Hepatocyte (in vitro differentiated cells): ENCODE data around the gene AOX1. TPM values are rescaled to one million over a fixed set of nuclear protein-coding genes. Genes with fewer than 3 reads are reported as not detected.

Source experiments
- DNase-seq: peaks from one replicate; pipeline ENCODE4 v3.0.0-alpha.2; 2016; ENCODE audit warnings: low spot score
- H2AFZ ChIP-seq: fragments of 200-600 bp; sonication (generic); 2 replicates; pipeline ENCODE4 v1.6.0; 2016; ENCODE audit warnings: antibody characterized with exemption, mild to moderate bottlenecking
- H3K27ac ChIP-seq: fragments of 200-600 bp; sonication (generic); 2 replicates; pipeline ENCODE4 v1.5.1; 2016; ENCODE audit warnings: mild to moderate bottlenecking
- H3K27me3 ChIP-seq: fragments of 200-600 bp; sonication (generic); 2 replicates; pipeline ENCODE4 v1.6.1; 2016
- H3K36me3 ChIP-seq: fragments of 200-600 bp; sonication (generic); replicated peaks from 2 replicates; pipeline ENCODE4 v1.5.1; 2016; ENCODE audit warnings: low read depth; ENCODE audit not compliant: insufficient read depth
- H3K4me1 ChIP-seq: fragments of 200-600 bp; sonication (generic); 2 replicates; pipeline ENCODE4 v1.5.1; 2016; ENCODE audit warnings: mild to moderate bottlenecking, moderate library complexity; ENCODE audit not compliant: insufficient read depth
- H3K4me2 ChIP-seq: fragments of 200-600 bp; sonication (generic); 2 replicates; pipeline ENCODE4 v1.6.0; 2016
- H3K4me3 ChIP-seq: fragments of 200-600 bp; sonication (generic); 2 replicates; pipeline ENCODE4 v1.5.1; 2016; ENCODE audit warnings: mild to moderate bottlenecking
- H3K79me2 ChIP-seq: fragments of 200-600 bp; sonication (generic); 2 replicates; pipeline ENCODE4 v1.6.0; 2017; ENCODE audit warnings: mild to moderate bottlenecking
- H3K9me2 ChIP-seq: fragments of 200-600 bp; sonication (generic); replicated peaks from 2 replicates; pipeline ENCODE4 v1.6.0; 2017; ENCODE audit warnings: mild to moderate bottlenecking; ENCODE audit not compliant: insufficient read depth
- H3K9me3 ChIP-seq: fragments of 200-600 bp; sonication (generic); 2 replicates; pipeline ENCODE4 v1.5.1; 2016; ENCODE audit warnings: low read depth, mild to moderate bottlenecking
- H4K20me1 ChIP-seq: fragments of 200-600 bp; sonication (generic); 2 replicates; pipeline ENCODE4 v1.6.0; 2016; ENCODE audit warnings: mild to moderate bottlenecking; ENCODE audit not compliant: insufficient read depth, poor library complexity, severe bottlenecking
- CTCF ChIP-seq: fragments of 200-600 bp; sonication (generic); IDR thresholded peaks from 2 replicates; pipeline ENCODE4 v1.5.1; 2016; ENCODE audit warnings: antibody characterized with exemption, mild to moderate bottlenecking; ENCODE audit not compliant: poor library complexity
- EZH2 ChIP-seq: fragments of 200-600 bp; sonication (generic); IDR thresholded peaks from 2 replicates; pipeline ENCODE4 v1.6.1; 2016; ENCODE audit warnings: antibody characterized with exemption, mild to moderate bottlenecking, borderline replicate concordance
- EZH2phosphoT487 ChIP-seq: fragments of 200-600 bp; sonication (generic); IDR thresholded peaks from one replicate; pipeline ENCODE4 v1.6.1; 2018; ENCODE audit warnings: antibody characterized with exemption, mild to moderate bottlenecking, low read depth, moderate library complexity; ENCODE audit not compliant: unreplicated experiment, severe bottlenecking
- WGBS: methylation state at CpG from one replicate; pipeline ENCODE4 v1.1.6; 2016; ENCODE audit warnings: low lambda C conversion rate; ENCODE audit errors: missing lambda C conversion rate; 5-methylcytosine and 5-hydroxymethylcytosine counted together
- polyA plus RNA-seq: library from polyadenylated mRNA; unstranded; fragments of >200 nt; fragmentation: Nextera tagmentation; extraction: Ambion mirVana; gene quantifications from 2 replicates; pipeline ENCODE4 v1.2.1, GENCODE V29; 2016
- total RNA-seq: library from RNA; depleted of rRNA; stranded (reverse); fragments of >200 nt; gene quantifications from 2 replicates; pipeline ENCODE4 v1.2.3, GENCODE V29; 2014

AOX1 gene
- total and polyA plus RNA-seq, 2 experiments from 2014 or later, result 4.7 to 7.4 TPM

GRCh38 chr2:200695191-200695590 is 109.4 kb downstream of the AOX1 start:
- H3K9me3 ChIP-seq, result no peaks in the 10 kb centered on the region
- 86% methylated on average over 4 of the region's 4 CpGs for WGBS
- no peaks in the 10 kb centered on the region for H3K4me1 ChIP-seq
- H2AFZ ChIP-seq, result no peak overlapping the region
- H3K4me2 ChIP-seq, result no peak overlapping the region
- H3K27ac ChIP-seq, result no peak overlapping the region
- no peak for DNase-seq
- H3K27me3 ChIP-seq, result no peaks in the 10 kb centered on the region
- H3K9me2 ChIP-seq, result no peaks in the 10 kb centered on the region
- no peak overlapping the region for H3K4me3 ChIP-seq
- H3K36me3 ChIP-seq, result no peaks in the 10 kb centered on the region
- no peaks in the 10 kb centered on the region for H3K79me2 ChIP-seq
- H4K20me1 ChIP-seq, result no peaks in the 10 kb centered on the region
- TF ChIP-seq CTCF, result no peak
- TF ChIP-seq EZH2phosphoT487, result no peak
- no peak for TF ChIP-seq EZH2

DNA sequence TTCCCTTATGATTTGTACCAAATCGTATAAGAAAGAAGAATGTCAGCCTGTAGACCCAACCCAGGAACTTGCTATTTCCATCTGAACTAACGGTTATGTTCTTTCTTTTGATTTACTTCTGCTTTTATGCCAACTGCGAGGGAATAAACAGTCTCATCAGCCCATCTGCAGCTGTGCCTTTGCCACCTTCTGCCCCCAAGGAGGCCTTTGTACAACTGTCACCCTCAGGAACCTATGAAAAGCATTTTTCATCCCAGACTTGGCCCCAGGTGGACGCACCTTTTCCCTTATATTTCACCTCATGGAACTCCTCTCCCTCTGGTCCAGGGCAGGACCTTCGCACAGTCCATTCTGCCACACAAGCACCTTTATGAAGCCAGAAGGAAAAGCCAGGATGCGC is 109.8 kb downstream of the AOX1 start:
- no peaks in the 10 kb centered on the region for H3K27me3 ChIP-seq
- no peak overlapping the region for H3K4me2 ChIP-seq
- H3K36me3 ChIP-seq, result no peaks in the 10 kb centered on the region
- no peaks in the 10 kb centered on the region for H3K9me3 ChIP-seq
- no peak overlapping the region for H3K27ac ChIP-seq
- H3K9me2 ChIP-seq, result no peaks in the 10 kb centered on the region
- no peak overlapping the region for H2AFZ ChIP-seq
- no peaks in the 10 kb centered on the region for H3K79me2 ChIP-seq
- H3K4me3 ChIP-seq, result no peak overlapping the region
- 93% methylated on average over 6 of the region's 6 CpGs for WGBS
- DNase-seq, result no peak
- no peaks in the 10 kb centered on the region for H3K4me1 ChIP-seq
- no peaks in the 10 kb centered on the region for H4K20me1 ChIP-seq
- TF ChIP-seq EZH2 (no peak), CTCF (no peak), EZH2phosphoT487 (no peak)

- no peak for TF ChIP-seq EZH2
- no peak for TF ChIP-seq CTCF
- no peak for TF ChIP-seq EZH2phosphoT487
These were observed 112.4 kb downstream of the AOX1 start for GRCh38 chr2:200698217-200698616.

DNA sequence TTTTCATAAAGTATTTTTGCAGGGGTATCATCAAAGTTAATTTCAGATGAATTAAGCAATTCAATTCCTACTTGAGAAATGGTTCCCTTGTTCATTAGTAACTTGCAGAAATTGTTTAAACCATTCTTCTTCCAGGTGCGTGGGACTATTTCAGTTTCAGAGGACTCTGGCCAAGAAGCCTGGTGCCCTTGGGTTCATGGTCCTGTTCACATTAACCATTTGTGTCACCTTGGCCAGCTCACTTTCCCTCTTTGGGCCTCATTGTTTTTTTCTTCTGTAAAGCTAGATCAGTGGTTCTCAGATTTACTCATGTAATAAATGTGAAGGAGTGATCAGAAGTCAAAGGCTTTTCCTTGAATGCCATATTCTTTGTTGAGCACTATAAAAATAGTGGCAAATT is 113.5 kb downstream of the AOX1 start:
- H4K20me1 ChIP-seq, result no peaks in the 10 kb centered on the region
- H3K27ac ChIP-seq, result no peak overlapping the region
- H3K4me3 ChIP-seq, result no peak overlapping the region
- no peak overlapping the region for H2AFZ ChIP-seq
- TF ChIP-seq EZH2 (no peak), EZH2phosphoT487 (no peak), CTCF (no peak)
- no peaks in the 10 kb centered on the region for H3K79me2 ChIP-seq
- no peaks in the 10 kb centered on the region for H3K36me3 ChIP-seq
- H3K27me3 ChIP-seq, result no peaks in the 10 kb centered on the region
- H3K9me3 ChIP-seq, result no peaks in the 10 kb centered on the region
- no peak overlapping the region for H3K4me2 ChIP-seq
- no peaks in the 10 kb centered on the region for H3K4me1 ChIP-seq
- DNase-seq, result no peak
- no peaks in the 10 kb centered on the region for H3K9me2 ChIP-seq
- 4% methylated on average over 1 of the region's 1 CpG for WGBS

More at GRCh38 chr2:200698217-200698616, 112.4 kb downstream of the AOX1 start:
- no peak overlapping the region for H2AFZ ChIP-seq
- H3K4me3 ChIP-seq, result no peak overlapping the region
- no peaks in the 10 kb centered on the region for H3K79me2 ChIP-seq
- no peaks in the 10 kb centered on the region for H3K9me2 ChIP-seq
- no peak overlapping the region for H3K27ac ChIP-seq
- no peak overlapping the region for H3K4me2 ChIP-seq
- 23% methylated on average over 2 of the region's 2 CpGs for WGBS
- no peaks in the 10 kb centered on the region for H4K20me1 ChIP-seq
- H3K27me3 ChIP-seq, result no peaks in the 10 kb centered on the region
- no peak for DNase-seq
- no peaks in the 10 kb centered on the region for H3K9me3 ChIP-seq
- H3K4me1 ChIP-seq, result no peaks in the 10 kb centered on the region
- no peaks in the 10 kb centered on the region for H3K36me3 ChIP-seq
